HepG2 (cell line): ENCODE measurements around the gene KCNIP3. TPM values are rescaled to one million over a fixed set of nuclear protein-coding genes. Genes with fewer than 3 reads are reported as not detected.

Experiments used
- ATAC-seq: fragments of 200-7000 bp; cut with Tn5 transposase; 3 replicates; pipeline ENCODE4 v1.9.1; 2020; ENCODE audit warnings: mild to moderate bottlenecking, moderate library complexity
- BruUV-seq: library from RNA; stranded (reverse); fragments of 400-500 nt; replicated peaks from 2 replicates; lab custom pipeline; 2021; lab: Mats Ljungman, UMichigan
- CTCF ChIA-PET: fragments of 300-600 bp; formaldehyde crosslinking; extraction: SDS; loops from one replicate; lab custom pipeline; 2021; ENCODE audit warnings: low total read pairs, inconsistent platforms, low intra/inter-chr PET ratio; lab: Yijun Ruan, JAX
- POLR2A ChIA-PET: fragments of 350-600 bp; sonication (Branson Sonifier 250); formaldehyde crosslinking; loops from one replicate; lab custom pipeline; 2020; ENCODE audit warnings: antibody characterized with exemption, inconsistent platforms; lab: Yijun Ruan, JAX
- DNase-seq: peaks from one replicate; pipeline ENCODE4 v3.0.0-alpha.2; 2015; ENCODE audit warnings: low spot score
- FAIRE-seq: peaks from 3 replicates; lab custom pipeline; 2011; peaks lifted over from hg19 to GRCh38; lab: Jason Lieb, UNC
- H2AFZ ChIP-seq: one replicate; pipeline ENCODE4 v1.6.1; 2011; ENCODE audit warnings: low read length, inconsistent platforms
- H3K27ac ChIP-seq: fragments of 300-600 bp; 3 replicates; pipeline ENCODE4 v1.8.0; 2011; ENCODE audit warnings: mixed run types, mild to moderate bottlenecking, mixed read lengths, low read length, inconsistent platforms; ENCODE audit not compliant: insufficient read depth; ENCODE audit errors: extremely low read length
- H3K27me3 ChIP-seq, 2 experiments: fragments of 200-600 bp in 1 of 2; 2 replicates in 1 of 2; 3 replicates in 1 of 2; pipeline versions ENCODE4 v1.6.0 to v1.8.0; 2011; ENCODE audit warnings: low read length in 2 of 2, mild to moderate bottlenecking in 2 of 2, moderate library complexity in 2 of 2, inconsistent platforms in 1 of 2; ENCODE audit not compliant: insufficient read depth in 2 of 2, control insufficient read depth in 1 of 2
- H3K36me3 ChIP-seq, 2 experiments: fragments of 200-600 bp in 1 of 2; replicated peaks in 1 of 2; 2 replicates in 1 of 2; 3 replicates in 1 of 2; pipeline versions ENCODE4 v1.5.1 to v1.8.0; 2011; ENCODE audit warnings: low read length in 2 of 2, inconsistent platforms in 1 of 2; ENCODE audit not compliant: insufficient read depth in 2 of 2, control insufficient read depth in 1 of 2
- H3K4me1 ChIP-seq: 2 replicates; pipeline ENCODE4 v1.5.1; 2012; ENCODE audit warnings: low read length, inconsistent platforms; ENCODE audit not compliant: insufficient read depth
- H3K4me2 ChIP-seq: 2 replicates; pipeline ENCODE4 v1.6.0; 2011; ENCODE audit warnings: low read depth, low read length, inconsistent platforms
- H3K4me3 ChIP-seq, 3 experiments: fragments of 200-600 bp in 1 of 3; sonication (generic), shearing (Covaris generic) in 1 of 3; replicated peaks in 1 of 3; 2 replicates each; pipeline ENCODE4 v1.5.1; 2011 to 2016; ENCODE audit warnings: low read length in 3 of 3, inconsistent platforms in 2 of 3, low read depth in 2 of 3, mild to moderate bottlenecking in 2 of 3, control low read depth in 1 of 3, mixed read lengths in 1 of 3; ENCODE audit not compliant: insufficient read depth in 1 of 3
- H3K79me2 ChIP-seq: one replicate; pipeline ENCODE4 v1.6.1; 2011; ENCODE audit warnings: low read length, inconsistent platforms; ENCODE audit not compliant: insufficient read depth
- H3K9ac ChIP-seq: 2 replicates; pipeline ENCODE4 v1.6.0; 2011; ENCODE audit warnings: mild to moderate bottlenecking, low read depth, low read length, inconsistent platforms; ENCODE audit not compliant: insufficient read depth
- H3K9me3 ChIP-seq: 2 replicates; pipeline ENCODE4 v1.5.1; 2012; ENCODE audit warnings: mild to moderate bottlenecking, low read length
- H4K20me1 ChIP-seq: 2 replicates; pipeline ENCODE4 v1.6.0; 2011; ENCODE audit warnings: inconsistent platforms, mild to moderate bottlenecking, low read length, moderate library complexity; ENCODE audit not compliant: insufficient read depth
- ARID2 ChIP-seq: sonication (generic); formaldehyde crosslinking; IDR thresholded peaks from 2 replicates; pipeline ENCODE4 v1.8.1; 2022; ENCODE audit warnings: mild to moderate bottlenecking, missing genetic modification reagents, borderline replicate concordance
- CCDC6 ChIP-seq: sonication (generic); formaldehyde crosslinking; IDR thresholded peaks from 2 replicates; pipeline ENCODE4 v1.8.1; 2022; ENCODE audit warnings: mild to moderate bottlenecking, missing genetic modification reagents, moderate library complexity
- CENPX ChIP-seq: sonication (generic); formaldehyde crosslinking; IDR thresholded peaks from 2 replicates; pipeline ENCODE4 v1.9.0; 2021; ENCODE audit warnings: mild to moderate bottlenecking, missing genetic modification reagents, moderate library complexity
- GTF2F1 ChIP-seq: fragments of 150-350 bp; IDR thresholded peaks from 2 replicates; pipeline ENCODE4 v1.6.1; 2014; ENCODE audit warnings: low read length
- ZBTB3 ChIP-seq: sonication (generic); formaldehyde crosslinking; IDR thresholded peaks from 2 replicates; pipeline ENCODE4 v1.4.0; 2020; ENCODE audit warnings: low read depth, mild to moderate bottlenecking, moderate library complexity, missing genetic modification reagents, borderline replicate concordance
- ZNF839 ChIP-seq: sonication (generic); formaldehyde crosslinking; IDR thresholded peaks from 2 replicates; pipeline ENCODE4 v1.4.0; 2020; ENCODE audit warnings: missing genetic modification reagents, mild to moderate bottlenecking, borderline replicate concordance
- ZNF883 ChIP-seq: sonication (generic); formaldehyde crosslinking; IDR thresholded peaks from 2 replicates; pipeline ENCODE4 v1.5.1; 2020; ENCODE audit warnings: mild to moderate bottlenecking, missing genetic modification reagents; ENCODE audit errors: not compliant biosample characterization
- WGBS: methylation state at CpG from one replicate; pipeline ENCODE4 v1.1.6; 2017; ENCODE audit warnings: low lambda C conversion rate; 5-methylcytosine and 5-hydroxymethylcytosine counted together
- in situ Hi-C: cut with HindIII; loops from 2 replicates; pipeline ENCODE4 v1.10.0; 2017; ENCODE audit warnings: low pct_unique_long_range_greater_than_20kb; ENCODE audit not compliant: extremely low pct_ligation_motif_present
- intact Hi-C: fragments of 100-400 bp; cut with micrococcal nuclease; formaldehyde crosslinking; loops from one replicate; pipeline ENCODE4 v1.10.0; 2022; ENCODE audit not compliant: unreplicated experiment
- polyA plus RNA-seq, 8 experiments: library from polyadenylated mRNA; depleted of rRNA in 3 of 8; stranded (reverse) in 7 of 8; unstranded in 1 of 8; fragments of >200 nt; fragmentation: Illumina TruSeq in 4 of 8; extraction: Trizol in 4 of 8; gene quantifications; 2 replicates each; pipeline versions ENCODE4 v1.2.1 to v1.2.3, GENCODE V29; 2011 to 2016; ENCODE audit warnings: low read depth in 4 of 8, missing spikeins in 1 of 8, mixed read lengths in 1 of 8; ENCODE audit not compliant: insufficient read depth in 1 of 8
- total RNA-seq, 5 experiments: library from RNA; depleted of rRNA; stranded (reverse); fragments of >200 nt; fragmentation: Illumina TruSeq; extraction: Trizol; gene quantifications; 2 replicates each; pipeline ENCODE4 v1.2.3, GENCODE V29; 2016; ENCODE audit warnings: low read depth in 1 of 5
- TF ChIP-seq, protein P1 (sequence below): fragments of 450-650 bp; IDR thresholded peaks from 2 replicates; pipeline ENCODE4 v1.6.1; 2017; ENCODE audit warnings: mild to moderate bottlenecking
- TF ChIP-seq, protein P2 (sequence below): sonication (generic); formaldehyde crosslinking; IDR thresholded peaks from one replicate; pipeline ENCODE4 v1.5.1; 2020; ENCODE audit warnings: mild to moderate bottlenecking, missing genetic modification reagents; ENCODE audit errors: not compliant biosample characterization
- TF ChIP-seq, protein P3 (sequence below): sonication (generic); formaldehyde crosslinking; IDR thresholded peaks from 2 replicates; pipeline ENCODE4 v1.5.1; 2020; ENCODE audit warnings: missing genetic modification reagents, mild to moderate bottlenecking, borderline replicate concordance

The KCNIP3 gene
- total and polyA plus RNA-seq, 2 of the 13 experiments (the other 11 are each of a cell fraction or from before 2014, with no cell fraction given), result not detected

DNA sequence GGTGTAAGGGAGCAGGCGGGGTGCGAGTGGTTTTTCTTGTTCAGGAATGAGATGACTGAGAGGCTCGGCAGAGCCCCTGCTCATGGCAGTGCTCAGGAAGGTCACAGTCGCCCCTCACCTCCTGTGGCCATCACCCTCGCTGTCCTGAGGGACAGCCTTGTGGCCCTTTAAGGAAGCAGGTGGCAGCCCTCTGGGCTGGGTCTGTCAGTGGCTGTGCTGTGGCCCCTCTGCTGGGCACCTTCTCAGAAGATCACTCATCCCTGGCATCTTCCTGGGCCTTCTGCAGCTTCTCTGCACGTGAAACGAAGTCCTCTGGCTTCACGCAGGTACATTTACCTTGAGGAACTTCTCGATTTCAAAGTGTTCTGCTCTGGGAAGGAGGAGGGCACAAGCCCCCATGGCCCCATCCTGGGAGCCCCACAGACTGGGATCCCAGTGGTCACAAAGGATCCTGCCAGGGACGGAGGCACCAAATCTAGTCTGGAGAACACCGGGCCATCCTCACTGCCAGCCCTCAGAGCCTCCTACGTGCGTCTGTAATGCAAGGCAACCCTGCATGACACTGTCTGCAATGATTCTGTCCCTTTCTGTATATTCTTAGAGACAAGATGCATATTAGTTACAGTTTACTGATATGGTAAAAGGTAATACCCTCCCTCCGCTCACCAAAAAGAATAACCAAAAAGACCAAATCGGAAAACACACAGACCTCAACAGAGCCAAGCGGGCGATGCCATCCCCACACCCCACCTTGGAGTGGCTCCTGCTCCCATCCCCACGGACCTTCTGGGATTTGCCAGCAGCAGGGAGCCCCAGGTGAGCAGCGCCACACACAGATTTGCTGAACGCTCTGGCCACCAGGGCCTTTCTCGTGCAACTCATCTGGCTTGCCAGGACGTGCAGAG lies 79.4 kb downstream of the KCNIP3 start:
- H3K4me2 ChIP-seq, result no peak overlapping the region
- no peaks in the 10 kb centered on the region for H3K4me1 ChIP-seq
- no peak overlapping the region for H3K27ac ChIP-seq
- FAIRE-seq (no peak), DNase-seq (no peak), ATAC-seq (no peak)
- no peak overlapping the region for H3K4me3 ChIP-seq
- no TSS peak for BruUV-seq
- ChIA-PET POLR2A (no interaction called here), CTCF (no interaction called here)
- intact Hi-C loops (no loop called here), in situ Hi-C loops (no loop called here)
- no peaks in the 10 kb centered on the region for H4K20me1 ChIP-seq
- no peaks in the 10 kb centered on the region for H3K36me3 ChIP-seq
- H2AFZ ChIP-seq, result no peak overlapping the region
- peaks cover 0 to 52% of the 10 kb centered on the region in 2 experiments; a peak in 4 of 5 replicates for H3K27me3 ChIP-seq
- H3K9me3 ChIP-seq, result no peaks in the 10 kb centered on the region
- no peak overlapping the region for H3K9ac ChIP-seq
- no peaks in the 10 kb centered on the region for H3K79me2 ChIP-seq
- TF ChIP-seq, protein P1, sequence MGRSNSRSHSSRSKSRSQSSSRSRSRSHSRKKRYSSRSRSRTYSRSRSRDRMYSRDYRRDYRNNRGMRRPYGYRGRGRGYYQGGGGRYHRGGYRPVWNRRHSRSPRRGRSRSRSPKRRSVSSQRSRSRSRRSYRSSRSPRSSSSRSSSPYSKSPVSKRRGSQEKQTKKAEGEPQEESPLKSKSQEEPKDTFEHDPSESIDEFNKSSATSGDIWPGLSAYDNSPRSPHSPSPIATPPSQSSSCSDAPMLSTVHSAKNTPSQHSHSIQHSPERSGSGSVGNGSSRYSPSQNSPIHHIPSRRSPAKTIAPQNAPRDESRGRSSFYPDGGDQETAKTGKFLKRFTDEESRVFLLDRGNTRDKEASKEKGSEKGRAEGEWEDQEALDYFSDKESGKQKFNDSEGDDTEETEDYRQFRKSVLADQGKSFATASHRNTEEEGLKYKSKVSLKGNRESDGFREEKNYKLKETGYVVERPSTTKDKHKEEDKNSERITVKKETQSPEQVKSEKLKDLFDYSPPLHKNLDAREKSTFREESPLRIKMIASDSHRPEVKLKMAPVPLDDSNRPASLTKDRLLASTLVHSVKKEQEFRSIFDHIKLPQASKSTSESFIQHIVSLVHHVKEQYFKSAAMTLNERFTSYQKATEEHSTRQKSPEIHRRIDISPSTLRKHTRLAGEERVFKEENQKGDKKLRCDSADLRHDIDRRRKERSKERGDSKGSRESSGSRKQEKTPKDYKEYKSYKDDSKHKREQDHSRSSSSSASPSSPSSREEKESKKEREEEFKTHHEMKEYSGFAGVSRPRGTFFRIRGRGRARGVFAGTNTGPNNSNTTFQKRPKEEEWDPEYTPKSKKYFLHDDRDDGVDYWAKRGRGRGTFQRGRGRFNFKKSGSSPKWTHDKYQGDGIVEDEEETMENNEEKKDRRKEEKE, result no peak
- TF ChIP-seq ZNF883, result no peak
- TF ChIP-seq ZBTB3 (CRISPR knock-in tag), result no peak
- no peak for TF ChIP-seq CCDC6 (CRISPR knock-in tag)
- TF ChIP-seq CENPX, result no peak
- TF ChIP-seq ZNF839, result no peak
- TF ChIP-seq ARID2, result no peak
- TF ChIP-seq, protein P2, sequence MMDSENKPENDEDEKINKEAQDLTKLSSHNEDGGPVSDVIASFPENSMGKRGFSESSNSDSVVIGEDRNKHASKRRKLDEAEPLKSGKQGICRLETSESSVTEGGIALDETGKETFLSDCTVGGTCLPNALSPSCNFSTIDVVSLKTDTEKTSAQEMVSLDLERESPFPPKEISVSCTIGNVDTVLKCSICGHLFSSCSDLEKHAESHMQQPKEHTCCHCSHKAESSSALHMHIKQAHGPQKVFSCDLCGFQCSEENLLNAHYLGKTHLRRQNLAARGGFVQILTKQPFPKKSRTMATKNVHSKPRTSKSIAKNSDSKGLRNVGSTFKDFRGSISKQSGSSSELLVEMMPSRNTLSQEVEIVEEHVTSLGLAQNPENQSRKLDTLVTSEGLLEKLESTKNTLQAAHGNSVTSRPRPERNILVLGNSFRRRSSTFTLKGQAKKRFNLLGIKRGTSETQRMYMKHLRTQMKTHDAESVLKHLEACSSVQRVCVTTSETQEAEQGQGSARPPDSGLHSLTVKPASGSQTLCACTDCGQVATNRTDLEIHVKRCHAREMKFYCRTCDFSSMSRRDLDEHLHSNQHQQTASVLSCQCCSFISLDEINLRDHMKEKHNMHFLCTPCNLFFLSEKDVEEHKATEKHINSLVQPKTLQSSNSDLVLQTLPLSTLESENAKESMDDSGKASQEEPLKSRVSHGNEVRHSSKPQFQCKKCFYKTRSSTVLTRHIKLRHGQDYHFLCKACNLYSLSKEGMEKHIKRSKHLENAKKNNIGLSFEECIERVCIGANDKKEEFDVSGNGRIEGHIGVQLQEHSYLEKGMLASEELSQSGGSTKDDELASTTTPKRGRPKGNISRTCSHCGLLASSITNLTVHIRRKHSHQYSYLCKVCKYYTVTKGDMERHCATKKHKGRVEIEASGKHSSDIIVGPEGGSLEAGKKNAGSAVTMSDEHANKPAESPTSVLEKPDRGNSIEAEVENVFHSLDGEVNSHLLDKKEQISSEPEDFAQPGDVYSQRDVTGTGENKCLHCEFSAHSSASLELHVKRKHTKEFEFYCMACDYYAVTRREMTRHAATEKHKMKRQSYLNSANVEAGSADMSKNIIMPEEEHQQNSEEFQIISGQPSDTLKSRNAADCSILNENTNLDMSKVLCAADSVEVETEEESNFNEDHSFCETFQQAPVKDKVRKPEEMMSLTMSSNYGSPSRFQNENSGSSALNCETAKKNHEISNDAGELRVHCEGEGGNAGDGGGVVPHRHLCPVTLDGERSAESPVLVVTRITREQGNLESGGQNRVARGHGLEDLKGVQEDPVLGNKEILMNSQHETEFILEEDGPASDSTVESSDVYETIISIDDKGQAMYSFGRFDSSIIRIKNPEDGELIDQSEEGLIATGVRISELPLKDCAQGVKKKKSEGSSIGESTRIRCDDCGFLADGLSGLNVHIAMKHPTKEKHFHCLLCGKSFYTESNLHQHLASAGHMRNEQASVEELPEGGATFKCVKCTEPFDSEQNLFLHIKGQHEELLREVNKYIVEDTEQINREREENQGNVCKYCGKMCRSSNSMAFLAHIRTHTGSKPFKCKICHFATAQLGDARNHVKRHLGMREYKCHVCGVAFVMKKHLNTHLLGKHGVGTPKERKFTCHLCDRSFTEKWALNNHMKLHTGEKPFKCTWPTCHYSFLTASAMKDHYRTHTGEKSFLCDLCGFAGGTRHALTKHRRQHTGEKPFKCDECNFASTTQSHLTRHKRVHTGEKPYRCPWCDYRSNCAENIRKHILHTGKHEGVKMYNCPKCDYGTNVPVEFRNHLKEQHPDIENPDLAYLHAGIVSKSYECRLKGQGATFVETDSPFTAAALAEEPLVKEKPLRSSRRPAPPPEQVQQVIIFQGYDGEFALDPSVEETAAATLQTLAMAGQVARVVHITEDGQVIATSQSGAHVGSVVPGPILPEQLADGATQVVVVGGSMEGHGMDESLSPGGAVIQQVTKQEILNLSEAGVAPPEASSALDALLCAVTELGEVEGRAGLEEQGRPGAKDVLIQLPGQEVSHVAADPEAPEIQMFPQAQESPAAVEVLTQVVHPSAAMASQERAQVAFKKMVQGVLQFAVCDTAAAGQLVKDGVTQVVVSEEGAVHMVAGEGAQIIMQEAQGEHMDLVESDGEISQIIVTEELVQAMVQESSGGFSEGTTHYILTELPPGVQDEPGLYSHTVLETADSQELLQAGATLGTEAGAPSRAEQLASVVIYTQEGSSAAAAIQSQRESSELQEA (CRISPR knock-in tag), result no peak
- TF ChIP-seq, protein P3, sequence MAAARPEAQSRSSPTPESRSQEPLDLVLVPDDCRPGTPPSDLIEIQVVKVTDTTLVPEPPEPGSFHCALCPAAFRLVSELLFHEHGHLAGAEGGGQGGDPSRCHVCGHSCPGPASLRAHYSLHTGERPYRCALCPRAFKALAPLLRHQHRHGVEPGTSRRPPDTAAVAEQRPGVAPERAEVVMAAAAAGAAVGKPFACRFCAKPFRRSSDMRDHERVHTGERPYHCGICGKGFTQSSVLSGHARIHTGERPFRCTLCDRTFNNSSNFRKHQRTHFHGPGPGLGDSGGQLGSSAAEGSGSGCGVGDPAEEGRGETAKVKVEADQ (CRISPR knock-in tag), result no peak
- no peak for TF ChIP-seq GTF2F1
- WGBS, result 38% methylated on average over 15 of the region's 22 CpGs
